HUES6 (cell line): ENCODE measurements around the gene RBM44.

Source experiments
- H3K27ac ChIP-seq: 2 replicates; pipeline ENCODE4 v1.7.0; 2013; ENCODE audit warnings: low read depth, mild to moderate bottlenecking, low read length, inconsistent platforms
- H3K27me3 ChIP-seq: 2 replicates; pipeline ENCODE4 v1.6.1; 2013; ENCODE audit warnings: low read length; ENCODE audit not compliant: control insufficient read depth, insufficient read depth
- H3K36me3 ChIP-seq: 2 replicates; pipeline ENCODE4 v1.6.1; 2013; ENCODE audit warnings: low read length; ENCODE audit not compliant: control insufficient read depth, insufficient read depth
- H3K4me1 ChIP-seq: 2 replicates; pipeline ENCODE4 v1.6.1; 2013; ENCODE audit warnings: low read length; ENCODE audit not compliant: control insufficient read depth, insufficient read depth
- H3K4me3 ChIP-seq: 2 replicates; pipeline ENCODE4 v1.5.1; 2013; ENCODE audit warnings: low read depth, low read length
- H3K9ac ChIP-seq: one replicate; pipeline ENCODE4 v1.6.1; 2013; ENCODE audit warnings: mild to moderate bottlenecking, low read length
- H3K9me3 ChIP-seq: 2 replicates; pipeline ENCODE4 v1.6.1; 2013; ENCODE audit warnings: low read depth, low read length; ENCODE audit not compliant: control insufficient read depth, insufficient read depth

Gene RBM44

DNA sequence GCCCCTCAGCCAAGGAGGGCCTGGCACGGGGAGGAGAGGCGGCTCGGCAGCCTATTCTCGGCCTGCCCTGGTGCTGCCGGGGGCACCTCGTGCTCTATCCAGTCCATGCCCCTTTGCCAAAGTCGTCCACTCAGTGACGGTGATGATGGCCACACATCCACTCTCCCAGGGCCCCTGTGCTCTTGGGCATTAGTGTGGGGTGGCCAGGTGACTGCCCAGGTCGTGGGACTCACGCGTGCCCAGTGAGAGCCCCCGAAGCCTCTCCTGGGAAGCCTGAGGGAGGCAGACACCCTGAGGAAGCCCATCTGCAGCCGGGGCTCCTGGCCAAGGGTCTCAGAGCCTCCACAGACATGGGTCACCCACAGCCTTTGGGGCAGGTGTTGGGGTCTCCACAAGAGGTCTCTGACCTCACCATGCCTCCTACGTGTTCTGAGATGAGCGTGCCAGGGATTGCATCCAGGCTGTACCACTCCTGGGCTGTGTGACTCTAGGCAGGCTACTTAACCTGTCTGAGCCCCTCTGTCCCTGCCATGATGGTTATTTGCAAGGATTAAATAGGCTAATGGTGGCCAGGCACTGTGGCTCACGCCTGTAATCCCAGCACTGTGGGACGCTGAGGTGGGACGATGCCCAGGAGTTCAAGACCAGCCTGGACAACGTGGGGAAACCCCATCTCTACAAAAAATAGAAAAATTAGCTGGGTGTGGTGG lies 73.8 kb downstream of the RBM44 start:
- Histone ChIP-seq H3K9ac (no peak overlapping the region), H3K27me3 (no peaks in the 10 kb centered on the region), H3K36me3 (no peaks in the 10 kb centered on the region), H3K4me3 (no peak overlapping the region), H3K9me3 (peaks cover 8% of the 10 kb centered on the region), H3K27ac (no peak overlapping the region), H3K4me1 (no peaks in the 10 kb centered on the region)

GRCh38 chr2:237873421-237873831 lies 74.8 kb downstream of the RBM44 start:
- no peaks in the 10 kb centered on the region; the same call in 1 of the 2 replicates for H3K4me1 ChIP-seq
- no peak overlapping the region for H3K27ac ChIP-seq
- no peak overlapping the region for H3K9ac ChIP-seq
- H3K4me3 ChIP-seq: no peak overlapping the region
- H3K36me3 ChIP-seq: no peaks in the 10 kb centered on the region
- H3K27me3 ChIP-seq: no peaks in the 10 kb centered on the region
- peaks cover 8% of the 10 kb centered on the region for H3K9me3 ChIP-seq

DNA sequence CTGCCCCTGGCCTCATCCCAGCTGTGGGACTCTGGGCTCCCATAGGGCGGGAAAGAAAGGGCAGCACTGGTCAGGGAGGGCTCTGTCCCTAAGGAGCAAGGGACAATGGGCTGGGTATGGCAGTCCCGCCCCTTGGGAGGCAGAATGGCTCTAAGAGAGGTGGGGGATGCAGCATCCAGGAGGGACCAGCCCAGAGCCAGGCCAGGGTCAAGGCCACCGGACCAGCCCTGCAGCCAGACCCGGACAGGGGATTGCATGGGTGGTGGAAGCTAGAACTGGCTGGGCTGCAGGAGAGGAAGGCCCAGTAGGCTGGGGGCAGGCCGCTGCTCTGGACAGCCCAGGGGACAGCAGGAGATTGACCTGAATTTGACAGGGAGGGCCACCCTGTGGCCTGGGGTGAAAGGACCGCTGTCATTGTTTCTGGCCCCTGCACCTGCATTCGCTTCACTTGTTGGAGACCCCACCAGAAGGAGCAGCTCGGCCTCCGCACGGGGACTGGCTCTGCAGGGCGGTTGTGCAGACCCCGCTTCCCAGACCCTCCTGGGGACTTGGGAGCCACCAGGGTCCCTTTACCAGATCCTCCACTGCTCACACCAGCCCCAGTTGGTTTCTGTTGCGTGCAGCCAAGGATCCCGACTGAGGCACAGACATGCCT lies 75.4 kb downstream of the RBM44 start:
- H3K4me1 ChIP-seq: peaks cover 4% of the 10 kb centered on the region; the same call in 1 of the 2 replicates
- no peaks in the 10 kb centered on the region for H3K27me3 ChIP-seq
- H3K36me3 ChIP-seq: no peaks in the 10 kb centered on the region
- H3K27ac ChIP-seq: no peak overlapping the region
- H3K4me3 ChIP-seq: no peak overlapping the region
- H3K9ac ChIP-seq: no peak overlapping the region
- H3K9me3 ChIP-seq: peaks cover 8% of the 10 kb centered on the region

GRCh38 chr2:237874585-237875161 lies 76.1 kb downstream of the RBM44 start:
- H3K27me3 ChIP-seq: no peaks in the 10 kb centered on the region

DNA sequence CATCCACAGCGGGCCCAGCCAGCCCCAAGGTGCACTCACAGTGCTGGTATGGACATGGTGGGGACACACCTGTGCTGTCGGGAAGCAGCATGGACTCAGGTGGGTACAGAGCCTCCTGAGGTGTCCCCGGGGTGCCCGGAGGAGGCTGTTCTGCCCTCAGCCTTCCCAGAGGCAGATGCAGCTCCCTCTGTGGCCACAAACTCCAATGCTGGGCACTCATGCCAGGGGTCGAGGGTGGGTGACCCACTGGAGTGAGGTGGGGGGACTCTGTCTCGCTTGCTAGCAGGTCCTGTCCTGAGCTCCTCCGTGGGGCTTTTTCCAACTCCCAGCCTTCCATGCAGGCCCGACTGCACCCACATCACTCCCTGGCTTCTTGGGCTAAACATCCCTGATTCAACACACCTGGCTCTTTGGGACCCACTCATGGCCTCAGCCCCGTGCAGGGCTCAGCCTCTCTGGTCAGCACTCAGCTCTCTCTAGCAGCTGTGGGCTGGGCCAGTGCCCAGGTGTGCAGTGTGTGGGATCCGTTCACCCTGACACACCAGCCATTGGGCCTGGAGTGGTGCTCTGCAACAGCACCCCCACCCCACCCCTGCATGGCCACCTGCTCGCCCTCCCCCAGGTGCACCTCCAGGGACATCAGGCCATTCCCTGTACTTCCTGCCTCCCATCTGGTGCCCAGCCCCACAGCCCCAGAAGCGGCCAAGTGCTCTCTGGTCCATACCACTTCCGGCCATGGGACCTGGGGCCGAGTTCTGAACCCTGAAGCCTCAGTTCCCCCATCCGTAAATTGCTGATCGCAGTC lies 76.9 kb downstream of the RBM44 start:
- H3K4me1 ChIP-seq: peaks cover 6% of the 10 kb centered on the region; the same call in 1 of the 2 replicates
- H3K27me3 ChIP-seq: no peaks in the 10 kb centered on the region
- H3K36me3 ChIP-seq: no peaks in the 10 kb centered on the region
- no peak overlapping the region for H3K9ac ChIP-seq
- H3K27ac ChIP-seq: no peak overlapping the region
- no peak overlapping the region for H3K4me3 ChIP-seq
- H3K9me3 ChIP-seq: peaks cover 8% of the 10 kb centered on the region

More at GRCh38 chr2:237874585-237875161, 76.1 kb downstream of the RBM44 start:
- Histone ChIP-seq H3K9ac (no peak overlapping the region), H3K27ac (no peak overlapping the region), H3K9me3 (peaks cover 8% of the 10 kb centered on the region), H3K4me1 (peaks cover 6% of the 10 kb centered on the region; the same call in 1 of the 2 replicates), H3K36me3 (no peaks in the 10 kb centered on the region), H3K4me3 (no peak overlapping the region)

GRCh38 chr2:237876061-237876526 lies 77.5 kb downstream of the RBM44 start:
- H3K9ac ChIP-seq: no peak overlapping the region

GRCh38 chr2:237876532-237876931 lies 78.0 kb downstream of the RBM44 start:
- Histone ChIP-seq H3K36me3 (no peaks in the 10 kb centered on the region), H3K9me3 (peaks cover 8% of the 10 kb centered on the region), H3K4me1 (peaks cover 6% of the 10 kb centered on the region; the same call in 1 of the 2 replicates), H3K4me3 (no peak overlapping the region), H3K27me3 (no peaks in the 10 kb centered on the region), H3K9ac (no peak overlapping the region), H3K27ac (no peak overlapping the region)

More at GRCh38 chr2:237876061-237876526, 77.5 kb downstream of the RBM44 start:
- Histone ChIP-seq H3K4me1 (peaks cover 6% of the 10 kb centered on the region; the same call in 1 of the 2 replicates), H3K27ac (no peak overlapping the region), H3K4me3 (no peak overlapping the region), H3K27me3 (no peaks in the 10 kb centered on the region), H3K9me3 (peaks cover 8% of the 10 kb centered on the region), H3K36me3 (no peaks in the 10 kb centered on the region)

DNA sequence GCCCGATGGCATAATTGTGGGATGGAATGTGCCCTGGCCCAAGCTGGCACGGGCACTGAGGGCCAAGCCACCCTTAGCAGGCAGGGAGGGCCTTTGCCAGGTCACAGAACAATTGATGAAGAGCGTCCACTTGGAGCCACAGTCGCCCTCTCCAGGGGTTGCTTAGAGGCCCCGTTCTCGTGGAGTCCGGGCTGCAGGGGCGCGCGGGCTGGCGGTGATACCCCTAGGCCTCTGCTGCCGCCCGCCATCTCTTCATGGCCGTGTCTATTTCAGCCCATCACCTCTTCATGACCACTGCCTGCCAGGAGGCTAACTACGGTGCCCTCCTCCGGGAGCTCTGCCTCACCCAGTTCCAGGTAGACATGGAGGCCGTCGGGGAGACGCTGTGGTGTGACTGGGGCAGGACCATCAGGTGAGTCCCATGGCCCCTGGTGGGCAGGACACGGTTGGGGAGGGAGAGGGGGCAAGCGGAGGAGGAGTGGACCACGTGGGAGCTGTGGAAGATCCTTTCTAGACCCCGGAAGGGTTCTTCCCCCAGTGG lies 78.4 kb downstream of the RBM44 start:
- no peak overlapping the region for H3K9ac ChIP-seq
- no peak overlapping the region for H3K4me3 ChIP-seq
- H3K27ac ChIP-seq: no peak overlapping the region
- H3K9me3 ChIP-seq: peaks cover 8% of the 10 kb centered on the region
- H3K27me3 ChIP-seq: no peaks in the 10 kb centered on the region
- no peaks in the 10 kb centered on the region for H3K36me3 ChIP-seq
- H3K4me1 ChIP-seq: peaks cover 6% of the 10 kb centered on the region; the same call in 1 of the 2 replicates

- Histone ChIP-seq H3K36me3 (no peaks in the 10 kb centered on the region), H3K9me3 (peaks cover 3% of the 10 kb centered on the region), H3K4me3 (no peak overlapping the region), H3K9ac (no peak overlapping the region), H3K27me3 (no peaks in the 10 kb centered on the region), H3K4me1 (peaks cover 6% of the 10 kb centered on the region; the same call in 1 of the 2 replicates), H3K27ac (no peak overlapping the region)
Observed at GRCh38 chr2:237877576-237878307, 79.2 kb downstream of the RBM44 start.
